Right ventricle myocardium inferior (tissue), 1 donor: ENCODE measurements around the gene NUSAP1. TPM values are rescaled to one million over a fixed set of nuclear protein-coding genes. Genes with fewer than 3 reads are reported as not detected.
A peak's percentile ranks its signal among the peaks of the same experiment; 100 is the strongest.
"Not testable (repeated sequence)": the region's sequence is repeated elsewhere in the genome, so short reads cannot be mapped to it uniquely, and the experiment has no call there.

Source experiments
- ATAC-seq: fragments of 200-7000 bp; cut with Tn5 transposase; one replicate; pipeline ENCODE4 v1.9.1; 2020; ENCODE audit warnings: mild to moderate bottlenecking, moderate library complexity
- DNase-seq: peaks from one replicate; pipeline ENCODE4 v3.0.0; 2021; ENCODE audit errors: missing footprints
- intact Hi-C: fragments of 100-400 bp; cut with DNase I; formaldehyde crosslinking; loops from one replicate; pipeline ENCODE4 v1.11.0; 2022
- total RNA-seq: library from RNA; stranded (reverse); fragmentation: NEBNext Ultra II Directional; extraction: Animal tissue kit (Norgen Biotek cat#: 25700); gene quantifications from one replicate; pipeline ENCODE4 v1.2.1, GENCODE V29; 2021
- donor health status: DM: no; HTN: yes; CAD: no; lungs with severe emphysema.

The NUSAP1 gene
- total RNA-seq, 1 donor from 2014 or later, result 2.2 TPM

GRCh38 chr15:41323611-41324010 is 9.1 kb upstream of the NUSAP1 start:
- no peak for ATAC-seq
- DNase-seq, result no peak
- intact Hi-C loops, result no loop called here

GRCh38 chr15:41331281-41331680 is 1.4 kb upstream of the NUSAP1 start:
- no peak for DNase-seq
- intact Hi-C loops, result loop anchor here (5.0 kb wide), 1 partner anchor 424 kb away; no protein-coding TSS in a partner anchor
- no peak for ATAC-seq

- intact Hi-C loops, result loop anchor here (2.0 to 5.0 kb wide), 2 partner anchors 101 to 425 kb away; partner anchors contain the start of genes CHP1 and EXD1
- ATAC-seq (no peak), DNase-seq (no peak)
Measured at GRCh38 chr15:41331833-41332193, 868 bp upstream of the NUSAP1 start.

GRCh38 chr15:41333026-41333562 is 413 bp downstream of the NUSAP1 start:
- intact Hi-C loops, result loop anchor here (2.0 to 5.0 kb wide), 2 partner anchors 102 to 426 kb away; partner anchors contain the start of genes CHP1 and EXD1
- ATAC-seq, result peak; percentile 1
- no peak for DNase-seq

GRCh38 chr15:41334293-41335120 is 1.8 kb downstream of the NUSAP1 start:
- no peak for DNase-seq
- intact Hi-C loops, result loop anchor here (5.0 kb wide), 1 partner anchor 427 kb away; no protein-coding TSS in a partner anchor
- ATAC-seq, result no peak

GRCh38 chr15:41336549-41336948 is 3.9 kb downstream of the NUSAP1 start:
- no peak for DNase-seq
- intact Hi-C loops, result no loop called here
- ATAC-seq, result no peak

- intact Hi-C loops, result no loop called here
- DNase-seq (no peak), ATAC-seq (no peak)
Measured at GRCh38 chr15:41337047-41337446, 4.4 kb downstream of the NUSAP1 start.

GRCh38 chr15:41337631-41338522 is 5.2 kb downstream of the NUSAP1 start:
- DNase-seq, result no peak
- ATAC-seq, result no peak
- intact Hi-C loops, result no loop called here

GRCh38 chr15:41340189-41340695 is 7.6 kb downstream of the NUSAP1 start:
- ATAC-seq, result no peak
- DNase-seq, result no peak
- intact Hi-C loops, result no loop called here

- intact Hi-C loops, result no loop called here
- ATAC-seq (no peak), DNase-seq (no peak)
Measured at GRCh38 chr15:41341519-41341918, 8.8 kb downstream of the NUSAP1 start.

GRCh38 chr15:41347236-41347635 is 14.6 kb downstream of the NUSAP1 start:
- ATAC-seq (no peak), DNase-seq (no peak)

GRCh38 chr15:41350057-41350717 is 17.5 kb downstream of the NUSAP1 start:
- DNase-seq (no peak), ATAC-seq (no peak)
- intact Hi-C loops, result no loop called here

More at GRCh38 chr15:41347236-41347635, 14.6 kb downstream of the NUSAP1 start:
- intact Hi-C loops, result no loop called here

- ATAC-seq (no peak), DNase-seq (no peak)
- intact Hi-C loops, result no loop called here
Measured at GRCh38 chr15:41354371-41354770, 21.7 kb downstream of the NUSAP1 start.

- intact Hi-C loops, result no loop called here
- ATAC-seq, result peak; percentile 69
- DNase-seq, result no peak
Measured at GRCh38 chr15:41367418-41367817, 34.7 kb downstream of the NUSAP1 start.

- intact Hi-C loops, result no loop called here
- ATAC-seq (no peak), DNase-seq (no peak)
Measured at GRCh38 chr15:41377978-41378377, 45.3 kb downstream of the NUSAP1 start.

- intact Hi-C loops, ATAC-seq, DNase-seq: not testable (repeated sequence)
Measured at GRCh38 chr15:41383974-41384749, 51.5 kb downstream of the NUSAP1 start.

- DNase-seq (no peak), ATAC-seq (no peak)
- intact Hi-C loops, result no loop called here
Measured at GRCh38 chr15:41387646-41388045, 55.0 kb downstream of the NUSAP1 start.

- ATAC-seq (no peak), DNase-seq (no peak)
- intact Hi-C loops, result no loop called here
Measured at GRCh38 chr15:41392659-41393058, 60.0 kb downstream of the NUSAP1 start.
